ENCODE data around the gene TPST2.

TPST2 gene

DNA sequence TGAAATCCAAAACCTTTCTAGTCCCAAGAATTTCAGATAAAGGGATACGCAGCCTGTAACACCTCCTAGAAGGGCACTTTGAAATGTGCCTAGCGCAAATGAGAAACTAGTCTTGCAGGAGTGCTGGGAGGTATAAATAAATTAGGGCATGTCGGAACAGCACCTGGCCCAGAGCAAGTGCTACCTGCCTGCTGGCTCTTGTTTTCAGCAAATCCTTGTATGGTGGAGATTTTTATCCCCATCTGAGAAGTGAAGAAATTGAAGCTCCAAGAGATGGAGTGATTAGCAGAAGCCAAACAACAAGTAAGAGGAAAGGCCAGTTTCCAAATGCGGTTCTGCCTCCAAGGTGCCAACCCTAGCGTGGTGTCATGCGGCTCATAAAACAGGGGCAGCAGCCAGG lies 40.9 kb downstream of the TPST2 start:
- Histone ChIP-seq H3K27me3 (ENCODE audit: control insufficient read depth, low read length) (no peaks in the 10 kb centered on the region), H3K79me2 (ENCODE audit: control insufficient read depth, low read length) (peaks cover 90% of the 10 kb centered on the region), H3K4me3 (ENCODE audit: low read length) (no peak overlapping the region), H4K20me1 (ENCODE audit: control insufficient read depth, insufficient read depth, low read depth, low read length) (no peaks in the 10 kb centered on the region), H3K4me1 (ENCODE audit: control insufficient read depth, low read length) (peaks cover 87% of the 10 kb centered on the region), H3F3A (ENCODE audit: control insufficient read depth, insufficient read depth) (peaks cover 5% of the 10 kb centered on the region; the same call in 1 of the 2 replicates), H3K9me2 (replicated peaks; ENCODE audit: control insufficient read depth, low read length) (no peaks in the 10 kb centered on the region), H3K4me2 (ENCODE audit: low read length) (no peak overlapping the region), H3K9me3 (ENCODE audit: control insufficient read depth, insufficient read depth, low read length) (no peaks in the 10 kb centered on the region), H3K36me3 (ENCODE audit: control insufficient read depth, low read length) (peaks cover 42% of the 10 kb centered on the region), H3K27ac (ENCODE audit: low read depth, low read length) (no peak overlapping the region)
- TF ChIP-seq, protein P1, sequence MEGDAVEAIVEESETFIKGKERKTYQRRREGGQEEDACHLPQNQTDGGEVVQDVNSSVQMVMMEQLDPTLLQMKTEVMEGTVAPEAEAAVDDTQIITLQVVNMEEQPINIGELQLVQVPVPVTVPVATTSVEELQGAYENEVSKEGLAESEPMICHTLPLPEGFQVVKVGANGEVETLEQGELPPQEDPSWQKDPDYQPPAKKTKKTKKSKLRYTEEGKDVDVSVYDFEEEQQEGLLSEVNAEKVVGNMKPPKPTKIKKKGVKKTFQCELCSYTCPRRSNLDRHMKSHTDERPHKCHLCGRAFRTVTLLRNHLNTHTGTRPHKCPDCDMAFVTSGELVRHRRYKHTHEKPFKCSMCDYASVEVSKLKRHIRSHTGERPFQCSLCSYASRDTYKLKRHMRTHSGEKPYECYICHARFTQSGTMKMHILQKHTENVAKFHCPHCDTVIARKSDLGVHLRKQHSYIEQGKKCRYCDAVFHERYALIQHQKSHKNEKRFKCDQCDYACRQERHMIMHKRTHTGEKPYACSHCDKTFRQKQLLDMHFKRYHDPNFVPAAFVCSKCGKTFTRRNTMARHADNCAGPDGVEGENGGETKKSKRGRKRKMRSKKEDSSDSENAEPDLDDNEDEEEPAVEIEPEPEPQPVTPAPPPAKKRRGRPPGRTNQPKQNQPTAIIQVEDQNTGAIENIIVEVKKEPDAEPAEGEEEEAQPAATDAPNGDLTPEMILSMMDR (IDR thresholded peaks at IDR 0.05; ENCODE audit: low read depth, low read length, poor library complexity, severe bottlenecking) = no peak
- TF ChIP-seq EZH2phosphoT487 (IDR thresholded peaks at IDR 0.05; ENCODE audit: borderline replicate concordance, low read length) = no peak

- TF ChIP-seq, protein P1 (IDR thresholded peaks at IDR 0.05; ENCODE audit: low read depth, low read length, poor library complexity, severe bottlenecking) = no peak
- TF ChIP-seq EZH2phosphoT487 (IDR thresholded peaks at IDR 0.05; ENCODE audit: borderline replicate concordance, low read length) = no peak
- Histone ChIP-seq H3K9me3 (ENCODE audit: control insufficient read depth, insufficient read depth, low read length) (no peaks in the 10 kb centered on the region), H3K4me1 (ENCODE audit: control insufficient read depth, low read length) (peaks cover 87% of the 10 kb centered on the region), H3F3A (ENCODE audit: control insufficient read depth, insufficient read depth) (peaks cover 5% of the 10 kb centered on the region; the same call in 1 of the 2 replicates), H3K27ac (ENCODE audit: low read depth, low read length) (no peak overlapping the region), H3K36me3 (ENCODE audit: control insufficient read depth, low read length) (peaks cover 49% of the 10 kb centered on the region), H3K27me3 (ENCODE audit: control insufficient read depth, low read length) (no peaks in the 10 kb centered on the region), H4K20me1 (ENCODE audit: control insufficient read depth, insufficient read depth, low read depth, low read length) (no peaks in the 10 kb centered on the region), H3K4me3 (ENCODE audit: low read length) (no peak overlapping the region), H3K4me2 (ENCODE audit: low read length) (no peak overlapping the region; the same call in 1 of the 2 replicates), H3K79me2 (ENCODE audit: control insufficient read depth, low read length) (peaks cover 90% of the 10 kb centered on the region), H3K9me2 (replicated peaks; ENCODE audit: control insufficient read depth, low read length) (no peaks in the 10 kb centered on the region)
Measured at GRCh38 chr22:26548303-26548702, 41.6 kb downstream of the TPST2 start.

GRCh38 chr22:26547837-26548236 lies 42.1 kb downstream of the TPST2 start:
- no peaks in the 10 kb centered on the region for H3K9me3 ChIP-seq (ENCODE audit: control insufficient read depth, insufficient read depth, low read length)
- H3F3A ChIP-seq (ENCODE audit: control insufficient read depth, insufficient read depth) = peaks cover 5% of the 10 kb centered on the region; the same call in 1 of the 2 replicates
- no peak overlapping the region for H3K4me3 ChIP-seq (ENCODE audit: low read length)
- H3K4me2 ChIP-seq (ENCODE audit: low read length) = peak overlapping the region; percentile 26; the same call in 1 of the 2 replicates
- TF ChIP-seq, protein P1 (IDR thresholded peaks at IDR 0.05; ENCODE audit: low read depth, low read length, poor library complexity, severe bottlenecking) = no peak
- TF ChIP-seq EZH2phosphoT487 (IDR thresholded peaks at IDR 0.05; ENCODE audit: borderline replicate concordance, low read length) = no peak
- H3K79me2 ChIP-seq (ENCODE audit: control insufficient read depth, low read length) = peaks cover 90% of the 10 kb centered on the region
- H3K4me1 ChIP-seq (ENCODE audit: control insufficient read depth, low read length) = peaks cover 87% of the 10 kb centered on the region
- peak overlapping the region; percentile 41 for H3K27ac ChIP-seq (ENCODE audit: low read depth, low read length)
- H3K9me2 ChIP-seq (replicated peaks; ENCODE audit: control insufficient read depth, low read length) = no peaks in the 10 kb centered on the region
- no peaks in the 10 kb centered on the region for H3K27me3 ChIP-seq (ENCODE audit: control insufficient read depth, low read length)
- peaks cover 53% of the 10 kb centered on the region for H3K36me3 ChIP-seq (ENCODE audit: control insufficient read depth, low read length)
- H4K20me1 ChIP-seq (ENCODE audit: control insufficient read depth, insufficient read depth, low read depth, low read length) = no peaks in the 10 kb centered on the region
